Effector CD4-positive, alpha-beta T cell (primary cell): ENCODE results near the gene SIGLEC5.

Source experiments
- DNase-seq: peaks from one replicate; pipeline ENCODE4 v3.0.0-alpha.2; 2020

SIGLEC5 gene

GRCh38 chr19:51587264-51588191 lies 42.7 kb downstream of the SIGLEC5 start:
- no peak for DNase-seq

GRCh38 chr19:51586799-51587198 lies 43.4 kb downstream of the SIGLEC5 start:
- no peak for DNase-seq

GRCh38 chr19:51586103-51586728 lies 44.0 kb downstream of the SIGLEC5 start:
- DNase-seq, result no peak

- DNase-seq, result no peak
Observed at GRCh38 chr19:51576850-51577249, 53.4 kb downstream of the SIGLEC5 start.

GRCh38 chr19:51573331-51573730 lies 56.9 kb downstream of the SIGLEC5 start:
- DNase-seq, result no peak

GRCh38 chr19:51572908-51573307 lies 57.3 kb downstream of the SIGLEC5 start:
- no peak for DNase-seq

GRCh38 chr19:51572410-51572809 lies 57.8 kb downstream of the SIGLEC5 start:
- no peak for DNase-seq

- DNase-seq, result no peak
Observed at GRCh38 chr19:51571599-51571998, 58.6 kb downstream of the SIGLEC5 start.

- DNase-seq, result peak; percentile 72
Observed at GRCh38 chr19:51570962-51571575, 59.1 kb downstream of the SIGLEC5 start, which contains the start of gene ZNF175. TSS of gene ZNF175 (plus strand) at chr19:51571283. CDS start at chr19:51573330, 2,047 bp downstream.

GRCh38 chr19:51568456-51568855 lies 61.7 kb downstream of the SIGLEC5 start:
- no peak for DNase-seq

GRCh38 chr19:51567583-51567982 lies 62.6 kb downstream of the SIGLEC5 start:
- DNase-seq, result no peak

GRCh38 chr19:51566489-51567100 lies 63.6 kb downstream of the SIGLEC5 start:
- DNase-seq, result no peak

- no peak for DNase-seq
Observed at GRCh38 chr19:51565583-51565982, 64.6 kb downstream of the SIGLEC5 start.

- DNase-seq, result no peak
Observed at GRCh38 chr19:51564791-51565190, 65.4 kb downstream of the SIGLEC5 start.
